ENCODE measurements around the gene RFX1. TPM values are rescaled to one million over a fixed set of nuclear protein-coding genes. Genes with fewer than 3 reads are reported as not detected.

The RFX1 gene
- total and polyA plus RNA-seq, 2 of the 13 experiments (the other 11 are each of a cell fraction or from before 2014, with no cell fraction given): 1.1 to 1.3 TPM

GRCh38 chr19:13997631-13997962, 8.5 kb downstream of the RFX1 start:
- ATAC-seq (no peak), DNase-seq (ENCODE audit: low spot score) (no peak), FAIRE-seq (no peak)
- TF ChIP-seq KMT2B (CRISPR knock-in tag; IDR thresholded peaks at IDR 0.05) (no peak), NFE2L1 (CRISPR knock-in tag; IDR thresholded peaks at IDR 0.05; ENCODE audit: borderline replicate concordance) (no peak), ZBTB34 (CRISPR knock-in tag; IDR thresholded peaks at IDR 0.05) (no peak), ZNF546 (CRISPR knock-in tag; conservative IDR thresholded peaks at IDR 0.05) (no peak), ZNF512B (CRISPR knock-in tag; IDR thresholded peaks at IDR 0.05; ENCODE audit: borderline replicate concordance) (no peak), HBP1 (CRISPR knock-in tag; IDR thresholded peaks at IDR 0.05; ENCODE audit: low read depth) (no peak), RFXANK (CRISPR knock-in tag; IDR thresholded peaks at IDR 0.05) (no peak), SP2 (CRISPR knock-in tag; IDR thresholded peaks at IDR 0.05) (no peak), ARID4A (CRISPR knock-in tag; IDR thresholded peaks at IDR 0.05; ENCODE audit: borderline replicate concordance) (no peak), ZNF550 (CRISPR knock-in tag; IDR thresholded peaks at IDR 0.05; ENCODE audit: borderline replicate concordance) (no peak), ZNF354B (CRISPR knock-in tag; IDR thresholded peaks at IDR 0.05) (no peak)
- TF ChIP-seq, protein P1, sequence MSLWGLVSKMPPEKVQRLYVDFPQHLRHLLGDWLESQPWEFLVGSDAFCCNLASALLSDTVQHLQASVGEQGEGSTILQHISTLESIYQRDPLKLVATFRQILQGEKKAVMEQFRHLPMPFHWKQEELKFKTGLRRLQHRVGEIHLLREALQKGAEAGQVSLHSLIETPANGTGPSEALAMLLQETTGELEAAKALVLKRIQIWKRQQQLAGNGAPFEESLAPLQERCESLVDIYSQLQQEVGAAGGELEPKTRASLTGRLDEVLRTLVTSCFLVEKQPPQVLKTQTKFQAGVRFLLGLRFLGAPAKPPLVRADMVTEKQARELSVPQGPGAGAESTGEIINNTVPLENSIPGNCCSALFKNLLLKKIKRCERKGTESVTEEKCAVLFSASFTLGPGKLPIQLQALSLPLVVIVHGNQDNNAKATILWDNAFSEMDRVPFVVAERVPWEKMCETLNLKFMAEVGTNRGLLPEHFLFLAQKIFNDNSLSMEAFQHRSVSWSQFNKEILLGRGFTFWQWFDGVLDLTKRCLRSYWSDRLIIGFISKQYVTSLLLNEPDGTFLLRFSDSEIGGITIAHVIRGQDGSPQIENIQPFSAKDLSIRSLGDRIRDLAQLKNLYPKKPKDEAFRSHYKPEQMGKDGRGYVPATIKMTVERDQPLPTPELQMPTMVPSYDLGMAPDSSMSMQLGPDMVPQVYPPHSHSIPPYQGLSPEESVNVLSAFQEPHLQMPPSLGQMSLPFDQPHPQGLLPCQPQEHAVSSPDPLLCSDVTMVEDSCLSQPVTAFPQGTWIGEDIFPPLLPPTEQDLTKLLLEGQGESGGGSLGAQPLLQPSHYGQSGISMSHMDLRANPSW (CRISPR knock-in tag; IDR thresholded peaks at IDR 0.05; ENCODE audit: borderline replicate concordance): no peak
- Histone ChIP-seq H3K4me2 (ENCODE audit: low read depth, low read length) (no peak overlapping the region), H4K20me1 (ENCODE audit: insufficient read depth, low read length) (no peaks in the 10 kb centered on the region; the same call in 1 of the 2 replicates), H3K4me1 (ENCODE audit: insufficient read depth, low read length) (no peaks in the 10 kb centered on the region), H3K27ac (ENCODE audit: extremely low read length, insufficient read depth, low read length) (no peak overlapping the region), H3K4me3 (replicated peaks in 1 of 3; ENCODE audit: insufficient read depth in 1 of 3, low read depth in 2 of 3, low read length in 3 of 3) (no peak overlapping the region), H3K79me2 (ENCODE audit: insufficient read depth, low read length) (no peaks in the 10 kb centered on the region), H3K9me3 (ENCODE audit: low read length) (no peaks in the 10 kb centered on the region), H3K27me3 (ENCODE audit: control insufficient read depth in 1 of 2, insufficient read depth in 2 of 2, low read length in 2 of 2) (no peaks in the 10 kb centered on the region), H3K9ac (ENCODE audit: insufficient read depth, low read depth, low read length) (no peak overlapping the region), H2AFZ (ENCODE audit: low read length) (no peak overlapping the region), H3K36me3 (replicated peaks in 1 of 2; ENCODE audit: control insufficient read depth in 1 of 2, insufficient read depth in 2 of 2, low read length in 2 of 2) (peaks cover 9 to 21% of the 10 kb centered on the region in 2 experiments; a peak in 4 of 5 replicates)
- intact Hi-C loops (cut with micrococcal nuclease; ENCODE audit: unreplicated experiment): no loop called here
- ChIA-PET POLR2A (no interaction called here), CTCF (ENCODE audit: low intra/inter-chr PET ratio, low total read pairs) (no interaction called here)
- no CpG with 5 or more reads among the region's 6 CpGs for WGBS (ENCODE audit: low lambda C conversion rate)
- no TSS peak for BruUV-seq (replicated peaks)
- in situ Hi-C loops (cut with HindIII; ENCODE audit: extremely low pct_ligation_motif_present, low pct_unique_long_range_greater_than_20kb): no loop called here
